WERI-Rb-1 (cell line): Measurements from ENCODE around the gene PPIB.

ENCODE experiments used
- DNase-seq: peaks from one replicate; pipeline ENCODE4 v3.0.0-alpha.2; 2020
- H3K27ac ChIP-seq: fragments of 250-450 bp; sonication (Bioruptor Pico); 2 replicates; pipeline ENCODE4 v1.5.1; 2020; ENCODE audit warnings: mild to moderate bottlenecking, moderate library complexity
- H3K27me3 ChIP-seq: fragments of 250-450 bp; sonication (Bioruptor Pico); 2 replicates; pipeline ENCODE4 v1.5.1; 2021; ENCODE audit warnings: mild to moderate bottlenecking, low read depth, moderate library complexity; ENCODE audit not compliant: insufficient read depth, severe bottlenecking
- H3K36me3 ChIP-seq: fragments of 250-450 bp; sonication (Bioruptor Pico); 2 replicates; pipeline ENCODE4 v1.5.1; 2020; ENCODE audit warnings: mild to moderate bottlenecking, moderate library complexity
- H3K4me3 ChIP-seq: 2 replicates; pipeline ENCODE4 v1.5.1; 2011; ENCODE audit warnings: low read depth, mild to moderate bottlenecking, control low read depth, low read length
- H3K9me3 ChIP-seq: fragments of 250-450 bp; sonication (Bioruptor Pico); 2 replicates; pipeline ENCODE4 v1.5.1; 2021; ENCODE audit warnings: mild to moderate bottlenecking, moderate library complexity; ENCODE audit not compliant: severe bottlenecking
- TF ChIP-seq, protein P1 (sequence below): IDR thresholded peaks from 2 replicates; pipeline ENCODE4 v1.5.1; 2011; ENCODE audit warnings: low read depth, mild to moderate bottlenecking, control low read depth, inconsistent platforms, low read length

The PPIB gene

DNA sequence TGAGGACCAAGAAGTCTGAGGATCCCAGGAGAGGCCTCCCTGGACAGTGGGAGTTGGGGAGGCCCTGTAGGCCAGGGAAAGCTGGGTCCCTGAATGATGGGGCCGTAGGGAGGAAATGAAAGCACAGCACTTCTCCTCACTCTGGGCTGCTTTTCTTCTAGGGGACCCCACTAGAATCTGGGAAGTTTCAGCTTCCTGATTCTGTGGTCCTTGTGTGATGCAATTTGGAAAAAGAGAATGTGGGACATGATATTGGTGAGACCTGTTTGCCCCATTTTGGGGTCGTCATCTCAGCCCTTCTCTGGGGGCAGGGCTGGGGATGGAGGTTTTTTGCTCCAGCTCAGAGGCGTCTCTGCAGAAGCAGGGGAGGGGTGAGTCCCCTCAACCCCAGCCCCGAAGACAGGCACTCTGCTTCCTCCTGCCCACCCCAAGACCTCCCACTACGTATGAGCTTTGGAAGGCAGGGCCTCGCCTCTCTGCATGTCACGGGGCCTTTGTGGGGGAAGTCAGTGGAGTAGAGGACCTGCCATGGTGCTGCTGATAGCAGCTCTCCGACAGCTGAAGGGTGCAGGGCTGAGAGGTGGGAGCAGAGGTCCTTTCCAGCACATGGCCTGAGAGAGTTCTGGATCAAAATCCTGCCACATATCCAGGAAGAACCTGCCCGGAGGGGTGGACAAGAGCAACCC, 12.8 kb downstream of the PPIB start:
- no peaks in the 10 kb centered on the region for H3K9me3 ChIP-seq
- H3K27ac ChIP-seq = no peak overlapping the region
- peaks cover 12% of the 10 kb centered on the region for H3K36me3 ChIP-seq
- no peak overlapping the region for H3K4me3 ChIP-seq
- TF ChIP-seq, protein P1, sequence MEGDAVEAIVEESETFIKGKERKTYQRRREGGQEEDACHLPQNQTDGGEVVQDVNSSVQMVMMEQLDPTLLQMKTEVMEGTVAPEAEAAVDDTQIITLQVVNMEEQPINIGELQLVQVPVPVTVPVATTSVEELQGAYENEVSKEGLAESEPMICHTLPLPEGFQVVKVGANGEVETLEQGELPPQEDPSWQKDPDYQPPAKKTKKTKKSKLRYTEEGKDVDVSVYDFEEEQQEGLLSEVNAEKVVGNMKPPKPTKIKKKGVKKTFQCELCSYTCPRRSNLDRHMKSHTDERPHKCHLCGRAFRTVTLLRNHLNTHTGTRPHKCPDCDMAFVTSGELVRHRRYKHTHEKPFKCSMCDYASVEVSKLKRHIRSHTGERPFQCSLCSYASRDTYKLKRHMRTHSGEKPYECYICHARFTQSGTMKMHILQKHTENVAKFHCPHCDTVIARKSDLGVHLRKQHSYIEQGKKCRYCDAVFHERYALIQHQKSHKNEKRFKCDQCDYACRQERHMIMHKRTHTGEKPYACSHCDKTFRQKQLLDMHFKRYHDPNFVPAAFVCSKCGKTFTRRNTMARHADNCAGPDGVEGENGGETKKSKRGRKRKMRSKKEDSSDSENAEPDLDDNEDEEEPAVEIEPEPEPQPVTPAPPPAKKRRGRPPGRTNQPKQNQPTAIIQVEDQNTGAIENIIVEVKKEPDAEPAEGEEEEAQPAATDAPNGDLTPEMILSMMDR = no peak
- no peak for DNase-seq
- H3K27me3 ChIP-seq = peaks cover 2% of the 10 kb centered on the region

DNA sequence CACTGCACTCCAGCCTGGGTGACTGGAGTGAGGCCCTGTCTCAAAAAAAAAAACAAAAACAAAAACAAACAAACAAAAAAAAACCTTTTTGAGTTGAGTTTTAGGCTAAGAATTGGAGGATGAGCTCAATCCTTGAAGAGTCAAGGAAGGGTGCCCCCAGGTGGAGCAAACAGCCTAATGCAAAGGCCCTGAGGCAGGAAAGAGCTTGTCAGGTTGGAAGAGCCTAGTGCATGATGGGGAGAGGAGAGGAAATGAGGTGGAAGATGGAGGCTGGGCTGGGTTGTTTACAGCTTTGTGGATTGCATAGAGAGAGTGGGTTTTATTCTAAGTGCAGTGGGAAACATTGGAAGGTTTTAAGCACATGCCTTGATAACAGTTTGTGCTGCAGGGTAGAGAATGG, 13.4 kb downstream of the PPIB start:
- TF ChIP-seq, protein P1 = peak; percentile 25; the same call in 1 of the 2 replicates
- H3K4me3 ChIP-seq = no peak overlapping the region

DNA sequence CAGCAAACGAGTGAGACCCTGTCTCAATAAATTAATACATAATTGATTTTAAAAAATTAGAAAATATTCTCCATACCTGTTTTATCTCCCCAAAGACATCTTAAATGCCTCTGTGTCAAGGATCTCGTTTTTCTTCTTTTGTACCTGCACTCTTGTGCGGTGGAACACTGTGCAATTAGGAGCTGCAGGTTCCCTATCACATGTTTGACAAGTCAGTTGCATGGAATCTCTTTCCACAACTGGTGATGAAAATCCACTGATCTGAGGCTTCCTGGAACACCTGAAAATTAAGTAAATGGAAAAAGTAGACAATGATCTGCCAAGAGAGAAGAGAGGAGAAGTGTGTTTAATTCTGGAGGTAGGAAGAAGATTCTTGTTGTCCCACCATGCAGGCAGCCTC, 14.2 kb downstream of the PPIB start:
- Histone ChIP-seq H3K36me3 (no peaks in the 10 kb centered on the region; the same call in none of the 2 replicates), H3K27ac (no peak overlapping the region), H3K27me3 (peaks cover 2% of the 10 kb centered on the region), H3K9me3 (no peaks in the 10 kb centered on the region), H3K4me3 (no peak overlapping the region)
- DNase-seq = no peak
- TF ChIP-seq, protein P1 = no peak

More for the DNA sequence above, 13.4 kb downstream of the PPIB start:
- peaks cover 8% of the 10 kb centered on the region for H3K36me3 ChIP-seq
- H3K9me3 ChIP-seq = no peaks in the 10 kb centered on the region
- no peak overlapping the region for H3K27ac ChIP-seq
- DNase-seq = peak; percentile 43
- peaks cover 2% of the 10 kb centered on the region for H3K27me3 ChIP-seq

DNA sequence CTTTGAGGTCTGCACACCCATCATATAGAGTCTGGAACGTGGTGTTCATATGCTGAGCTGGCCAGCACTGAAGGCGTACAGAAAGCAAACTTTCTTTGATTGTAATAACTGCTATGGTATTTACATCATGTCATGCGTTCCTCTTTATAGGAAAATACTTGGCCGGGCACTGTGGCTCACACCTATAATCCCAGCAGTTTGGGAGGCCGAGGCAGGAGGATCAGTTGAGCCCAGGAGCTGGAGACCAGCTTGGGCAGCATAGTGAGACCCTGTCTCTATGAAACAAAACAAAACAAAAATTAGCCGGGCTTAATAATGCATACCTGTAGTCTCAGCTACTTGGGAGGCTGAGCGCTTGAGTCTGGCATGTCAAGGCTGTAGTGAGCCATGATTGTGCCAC, 14.7 kb downstream of the PPIB start:
- H3K4me3 ChIP-seq = no peak overlapping the region
- DNase-seq = no peak
- TF ChIP-seq, protein P1 = no peak
- H3K27me3 ChIP-seq = peaks cover 2% of the 10 kb centered on the region
- no peak overlapping the region for H3K27ac ChIP-seq
- H3K36me3 ChIP-seq = no peaks in the 10 kb centered on the region; the same call in 1 of the 2 replicates
- no peaks in the 10 kb centered on the region for H3K9me3 ChIP-seq

DNA sequence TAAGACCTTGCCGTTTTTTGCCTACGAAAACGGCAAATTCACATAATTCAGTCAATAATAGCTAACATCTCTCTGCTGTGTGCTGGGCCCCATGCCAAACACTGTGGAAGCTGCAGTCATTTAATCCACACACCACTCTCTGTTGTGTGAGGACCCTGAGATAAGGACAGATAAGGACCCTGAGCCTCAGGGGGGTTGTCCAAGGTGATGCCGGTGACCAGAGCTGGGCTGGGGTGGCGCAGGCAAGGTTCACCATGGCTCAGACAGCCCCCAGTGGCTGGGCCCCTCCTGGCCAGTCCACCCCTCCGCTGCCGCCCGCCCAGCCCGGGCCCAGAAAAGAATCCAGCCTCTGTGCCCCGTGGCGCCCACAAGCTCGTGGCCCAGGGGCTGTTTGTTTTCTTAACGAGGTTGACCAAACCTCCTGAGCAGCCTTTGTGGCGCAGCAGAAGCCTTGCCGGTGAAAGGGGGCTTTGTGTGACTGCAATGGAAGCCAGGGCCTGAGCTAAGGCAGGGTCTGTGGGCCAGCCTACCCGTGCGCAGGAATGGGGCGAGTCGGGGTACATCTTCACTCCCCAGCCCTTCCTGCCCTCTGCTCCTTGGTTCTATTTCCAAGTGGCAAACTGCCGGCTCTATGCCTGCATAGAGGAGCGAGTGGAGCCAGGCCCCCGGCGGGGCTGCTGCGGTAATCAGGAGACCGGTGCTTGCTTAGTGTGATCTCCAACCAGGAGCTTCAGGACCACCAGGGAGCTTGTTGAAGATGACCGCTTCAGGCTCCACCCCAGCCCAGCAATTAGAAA, 15.7 kb downstream of the PPIB start:
- TF ChIP-seq, protein P1 = no peak
- no peak overlapping the region for H3K4me3 ChIP-seq
- DNase-seq = no peak
- H3K27ac ChIP-seq = no peak overlapping the region
- H3K27me3 ChIP-seq = no peaks in the 10 kb centered on the region
- H3K36me3 ChIP-seq = no peaks in the 10 kb centered on the region; the same call in 1 of the 2 replicates
- H3K9me3 ChIP-seq = no peaks in the 10 kb centered on the region
